Stimulated activated memory B cell treated with anti-CD40 and anti-IgM and Interleukin-4, amounts not matched to agents 10 μg/mL and 1 μg/mL and 100 μg/mL, for 72 hours (primary cell): Measurements from ENCODE around the gene EXOC2.
A peak's percentile ranks its signal among the peaks of the same experiment; 100 is the strongest.

Source experiments
- ATAC-seq: fragments of 150-1000 bp; cut with Tn5 transposase; 2 replicates; pipeline ENCODE4 v1.10.0; 2021
- H3K27ac Mint-ChIP-seq: one replicate; pipeline ENCODE4 v1.8.0; 2022; ENCODE audit warnings: mild to moderate bottlenecking, mixed read lengths
- H3K27me3 Mint-ChIP-seq: one replicate; pipeline ENCODE4 v1.8.0; 2022; ENCODE audit warnings: mixed read lengths
- H3K36me3 Mint-ChIP-seq: one replicate; pipeline ENCODE4 v1.8.0; 2022; ENCODE audit warnings: mixed read lengths
- H3K4me1 Mint-ChIP-seq: one replicate; pipeline ENCODE4 v1.8.0; 2022; ENCODE audit warnings: mixed read lengths
- H3K4me3 Mint-ChIP-seq: one replicate; pipeline ENCODE4 v1.8.0; 2022; ENCODE audit warnings: mild to moderate bottlenecking, moderate library complexity, mixed read lengths
- H3K9me3 Mint-ChIP-seq: one replicate; pipeline ENCODE4 v1.8.0; 2022; ENCODE audit warnings: mixed read lengths

Gene EXOC2, protein sequence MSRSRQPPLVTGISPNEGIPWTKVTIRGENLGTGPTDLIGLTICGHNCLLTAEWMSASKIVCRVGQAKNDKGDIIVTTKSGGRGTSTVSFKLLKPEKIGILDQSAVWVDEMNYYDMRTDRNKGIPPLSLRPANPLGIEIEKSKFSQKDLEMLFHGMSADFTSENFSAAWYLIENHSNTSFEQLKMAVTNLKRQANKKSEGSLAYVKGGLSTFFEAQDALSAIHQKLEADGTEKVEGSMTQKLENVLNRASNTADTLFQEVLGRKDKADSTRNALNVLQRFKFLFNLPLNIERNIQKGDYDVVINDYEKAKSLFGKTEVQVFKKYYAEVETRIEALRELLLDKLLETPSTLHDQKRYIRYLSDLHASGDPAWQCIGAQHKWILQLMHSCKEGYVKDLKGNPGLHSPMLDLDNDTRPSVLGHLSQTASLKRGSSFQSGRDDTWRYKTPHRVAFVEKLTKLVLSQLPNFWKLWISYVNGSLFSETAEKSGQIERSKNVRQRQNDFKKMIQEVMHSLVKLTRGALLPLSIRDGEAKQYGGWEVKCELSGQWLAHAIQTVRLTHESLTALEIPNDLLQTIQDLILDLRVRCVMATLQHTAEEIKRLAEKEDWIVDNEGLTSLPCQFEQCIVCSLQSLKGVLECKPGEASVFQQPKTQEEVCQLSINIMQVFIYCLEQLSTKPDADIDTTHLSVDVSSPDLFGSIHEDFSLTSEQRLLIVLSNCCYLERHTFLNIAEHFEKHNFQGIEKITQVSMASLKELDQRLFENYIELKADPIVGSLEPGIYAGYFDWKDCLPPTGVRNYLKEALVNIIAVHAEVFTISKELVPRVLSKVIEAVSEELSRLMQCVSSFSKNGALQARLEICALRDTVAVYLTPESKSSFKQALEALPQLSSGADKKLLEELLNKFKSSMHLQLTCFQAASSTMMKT

DNA sequence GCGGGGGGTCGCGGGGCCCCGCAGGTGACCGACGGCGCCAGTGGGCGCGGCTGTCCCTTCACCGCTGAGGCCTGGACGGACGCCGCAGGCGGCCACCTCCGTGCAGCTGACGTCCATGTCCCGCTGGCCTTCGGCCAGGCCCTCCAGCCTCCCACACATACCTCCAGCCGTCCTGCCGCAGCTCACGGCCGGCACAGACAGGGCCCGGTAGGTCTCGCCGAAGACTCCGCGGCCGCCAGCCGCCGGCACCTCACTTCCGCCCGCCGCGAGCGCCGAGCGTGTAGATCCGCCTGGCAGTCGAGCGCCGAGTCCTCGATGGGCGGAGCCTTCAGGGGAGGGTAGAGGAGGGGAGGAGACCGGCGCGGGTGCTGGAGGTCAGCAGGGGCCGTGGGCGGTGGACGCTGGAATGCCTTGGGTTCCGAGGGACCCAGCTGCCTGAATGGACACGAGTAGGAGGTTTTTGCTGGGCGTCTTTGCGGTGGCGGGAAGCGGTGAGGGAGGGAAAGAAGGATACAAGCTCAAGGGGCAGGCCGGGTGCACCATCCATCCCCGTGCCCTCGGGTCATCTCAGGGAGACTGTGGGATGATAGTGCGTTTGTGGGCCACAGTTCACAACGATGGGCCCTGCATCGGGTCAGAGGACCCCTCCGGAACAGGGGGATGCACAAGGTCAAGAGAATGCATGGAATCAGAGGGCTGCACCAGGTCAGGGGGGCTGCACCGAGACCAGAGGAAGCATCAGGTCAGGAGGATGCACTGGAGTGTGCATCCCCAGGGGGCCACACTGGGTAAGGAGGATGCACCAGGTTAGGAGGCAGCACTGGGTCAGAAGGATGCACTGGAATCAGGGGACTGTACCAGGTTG, at the start of gene EXOC2:
Gene EXOC2 (minus strand): TSS at position 282 of the 865 bp plus-strand sequence. CDS start 55,321 bp downstream, outside the sequence.
- Mint-ChIP-seq H3K9me3 (no peaks in the 10 kb centered on the region), H3K36me3 (no peaks in the 10 kb centered on the region), H3K4me1 (peaks cover 45% of the 10 kb centered on the region), H3K27me3 (no peaks in the 10 kb centered on the region), H3K27ac (peak within 1 kb of the TSS; percentile 85), H3K4me3 (peak within 1 kb of the TSS; percentile 91)
- peak; percentile 92 for ATAC-seq

DNA sequence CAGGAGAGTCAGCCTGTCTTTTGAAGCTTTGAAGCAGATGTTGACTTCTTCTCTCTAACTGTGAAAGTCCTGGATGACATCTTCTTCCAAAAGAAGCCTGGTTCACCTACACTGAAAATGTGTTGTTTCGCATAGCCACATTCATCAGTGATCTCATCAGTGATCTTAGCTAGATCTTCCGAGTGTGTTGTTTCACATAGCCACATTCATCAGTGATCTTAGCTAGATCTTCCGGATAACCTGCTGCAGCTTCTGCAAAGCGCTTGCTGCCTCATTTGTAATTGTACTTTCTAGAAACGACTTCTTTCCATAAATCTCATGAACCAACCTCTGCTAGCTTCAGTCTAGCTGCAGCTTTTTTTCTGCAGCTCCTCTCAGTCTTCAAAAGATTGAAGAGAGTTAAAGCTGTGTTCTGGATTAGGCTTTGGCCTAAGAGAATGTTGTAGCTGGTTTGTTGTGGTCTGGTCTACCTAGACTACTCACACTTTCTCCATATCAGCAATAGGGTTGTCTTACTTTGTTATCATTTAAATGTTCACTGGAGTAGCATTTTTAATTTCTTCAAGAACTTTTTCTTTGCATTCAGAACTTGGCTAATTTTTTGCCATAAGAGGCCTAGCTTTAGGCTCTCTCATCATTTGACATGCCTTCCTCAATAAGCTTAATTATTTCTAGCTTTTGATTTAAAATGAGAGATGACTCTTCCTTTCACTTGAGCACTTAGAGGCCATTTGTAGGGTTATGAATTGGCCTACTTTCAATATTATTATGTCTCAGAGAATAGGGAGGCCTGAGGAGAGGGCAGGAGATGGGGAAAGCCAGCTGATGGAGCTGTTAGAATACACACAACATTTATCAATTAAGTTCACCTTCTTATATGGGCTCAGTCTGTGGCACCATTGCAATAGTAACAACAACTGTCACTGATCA, 48.7 kb upstream of the EXOC2 start:
- Mint-ChIP-seq H3K27me3 (peaks cover 11% of the 10 kb centered on the region), H3K9me3 (no peaks in the 10 kb centered on the region), H3K36me3 (no peaks in the 10 kb centered on the region), H3K4me1 (no peaks in the 10 kb centered on the region), H3K4me3 (no peak overlapping the region), H3K27ac (no peak overlapping the region)
- no peak for ATAC-seq

DNA sequence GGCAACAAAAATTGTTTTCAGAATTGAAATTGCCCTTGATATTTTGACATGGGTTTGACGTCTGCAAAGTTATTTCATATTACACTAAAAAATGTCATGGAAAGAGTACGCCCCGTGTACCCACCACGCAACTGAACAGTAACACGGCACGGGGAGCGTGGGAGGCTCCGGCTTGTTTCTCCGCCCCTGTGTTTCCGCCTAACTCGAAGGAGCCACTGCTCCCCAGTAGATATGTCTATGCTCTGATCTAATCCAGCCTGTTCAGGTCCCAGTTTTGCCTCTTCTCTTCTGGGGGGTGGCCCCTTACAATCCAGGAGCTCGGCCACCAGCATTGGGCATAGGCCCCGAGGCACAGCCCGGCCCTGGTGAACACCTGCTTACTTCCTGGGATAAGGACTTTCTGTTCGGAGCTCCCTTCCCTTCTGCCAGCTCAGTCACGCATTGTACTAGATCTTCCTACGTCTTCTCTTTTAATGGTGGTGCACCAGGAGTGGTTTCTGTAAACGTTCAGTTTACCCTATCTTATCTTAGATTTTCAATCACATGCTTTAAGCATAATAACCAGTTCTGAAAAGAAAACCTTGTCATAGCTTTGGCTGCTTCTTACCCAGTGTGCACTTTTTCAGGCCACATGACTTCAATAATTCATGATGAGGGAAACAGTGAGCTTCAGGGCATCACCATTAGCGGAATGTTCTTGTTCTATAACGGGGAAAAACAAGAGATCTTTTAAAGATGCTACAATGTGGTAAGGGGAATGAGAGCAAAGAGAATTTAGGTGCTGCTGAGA, 43.9 kb upstream of the EXOC2 start:
- no peaks in the 10 kb centered on the region for H3K36me3 Mint-ChIP-seq
- no peaks in the 10 kb centered on the region for H3K9me3 Mint-ChIP-seq
- ATAC-seq, result no peak
- H3K27me3 Mint-ChIP-seq, result peaks cover 24% of the 10 kb centered on the region
- no peak overlapping the region for H3K4me3 Mint-ChIP-seq
- H3K4me1 Mint-ChIP-seq, result no peaks in the 10 kb centered on the region
- no peak overlapping the region for H3K27ac Mint-ChIP-seq

DNA sequence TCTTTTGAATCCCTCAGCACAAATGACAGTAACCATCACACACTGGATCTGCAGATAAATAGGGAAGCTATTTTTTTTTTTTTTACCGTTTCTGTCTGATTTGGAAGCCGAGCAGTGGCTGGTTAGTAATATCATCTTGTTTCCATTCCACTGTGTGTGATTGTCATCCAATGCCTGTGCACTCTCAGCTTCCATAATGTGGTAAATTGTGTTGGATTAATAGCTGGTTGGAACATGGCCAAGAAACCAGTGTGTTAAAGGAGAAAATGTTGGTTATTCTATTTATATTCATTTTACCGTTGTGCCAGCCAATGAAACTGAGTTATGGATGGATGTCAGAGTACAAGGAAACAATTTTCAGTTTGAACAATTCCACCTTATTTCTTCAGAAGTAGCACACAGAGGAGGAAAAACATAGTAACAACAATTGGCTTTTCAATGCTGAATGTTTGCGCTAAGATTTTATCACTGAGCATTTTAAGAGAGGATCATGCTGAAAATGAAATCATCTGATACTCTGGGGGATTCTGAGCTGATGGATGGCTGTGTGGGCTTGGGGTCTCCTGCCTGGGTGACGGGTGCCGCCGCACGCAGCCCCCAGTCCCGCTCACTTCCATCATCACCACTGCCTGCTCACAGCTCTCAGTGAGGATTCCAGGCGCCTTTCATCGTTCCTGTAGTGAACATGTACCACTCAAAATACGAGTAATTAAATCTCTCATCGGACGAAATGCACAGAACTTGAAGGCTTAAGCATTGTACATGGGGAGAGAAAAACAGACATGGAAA, 40.7 kb upstream of the EXOC2 start:
- Mint-ChIP-seq H3K9me3 (no peaks in the 10 kb centered on the region), H3K4me3 (no peak overlapping the region), H3K36me3 (no peaks in the 10 kb centered on the region), H3K4me1 (no peaks in the 10 kb centered on the region), H3K27me3 (peaks cover 15% of the 10 kb centered on the region), H3K27ac (no peak overlapping the region)
- ATAC-seq, result no peak

DNA sequence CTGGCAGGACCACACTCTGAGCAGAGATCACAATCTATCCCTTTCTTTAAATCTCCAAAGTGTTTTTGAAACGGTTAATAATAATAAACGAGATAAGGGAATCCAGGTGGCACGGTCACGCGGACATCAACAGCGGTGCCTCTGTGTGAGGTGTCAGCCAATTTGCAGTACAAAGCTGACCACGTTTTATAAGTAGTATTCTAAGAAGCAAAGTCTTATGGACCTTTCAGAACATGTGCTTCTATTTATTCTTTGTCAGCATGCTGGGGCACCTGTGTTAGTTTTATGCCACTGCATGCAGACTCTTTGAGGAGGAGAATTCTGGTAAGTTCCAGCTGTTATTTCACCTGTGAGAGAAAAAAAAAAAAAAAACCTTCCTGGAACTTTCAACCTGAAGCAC, 39.0 kb upstream of the EXOC2 start:
- Mint-ChIP-seq H3K9me3 (no peaks in the 10 kb centered on the region), H3K4me1 (no peaks in the 10 kb centered on the region), H3K4me3 (no peak overlapping the region), H3K27me3 (peaks cover 21% of the 10 kb centered on the region), H3K36me3 (no peaks in the 10 kb centered on the region), H3K27ac (no peak overlapping the region)
- ATAC-seq, result no peak

DNA sequence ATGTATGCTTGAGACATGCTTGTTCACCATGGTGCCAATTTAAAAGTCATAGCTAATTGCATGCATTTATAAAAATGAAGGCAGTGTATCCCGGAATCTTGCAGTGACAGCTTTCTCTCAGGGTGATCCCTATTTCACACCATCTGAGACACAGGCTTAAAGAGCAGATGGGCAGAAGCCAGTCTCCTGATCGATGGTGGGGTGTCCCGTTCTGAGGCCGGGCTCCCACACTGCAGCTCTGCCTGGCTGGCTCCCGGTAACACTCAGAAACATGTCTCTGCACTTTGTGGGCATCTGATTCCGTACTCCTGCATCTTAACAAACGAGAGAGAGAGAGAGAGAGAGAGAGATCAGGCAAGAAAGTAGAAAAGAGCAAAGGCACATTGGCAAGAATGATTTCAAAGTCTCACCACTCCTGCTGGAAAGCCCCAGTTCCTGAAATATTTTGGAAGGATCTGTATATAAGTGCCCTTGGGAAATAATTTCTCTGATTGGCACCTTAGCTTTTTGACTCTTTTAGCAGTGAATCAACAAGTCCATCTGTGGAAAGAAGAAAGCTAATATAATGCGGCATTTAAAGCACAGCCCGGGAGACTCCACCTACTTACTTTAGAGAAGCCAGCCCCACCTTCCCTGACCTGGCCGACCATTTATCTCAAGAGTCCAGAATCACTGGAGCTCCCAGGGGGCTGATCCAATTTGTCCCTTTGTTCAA, 36.8 kb upstream of the EXOC2 start:
- Mint-ChIP-seq H3K36me3 (no peaks in the 10 kb centered on the region), H3K27ac (no peak overlapping the region), H3K27me3 (peaks cover 41% of the 10 kb centered on the region), H3K9me3 (peaks cover 2% of the 10 kb centered on the region), H3K4me3 (no peak overlapping the region), H3K4me1 (no peaks in the 10 kb centered on the region)
- ATAC-seq, result no peak

DNA sequence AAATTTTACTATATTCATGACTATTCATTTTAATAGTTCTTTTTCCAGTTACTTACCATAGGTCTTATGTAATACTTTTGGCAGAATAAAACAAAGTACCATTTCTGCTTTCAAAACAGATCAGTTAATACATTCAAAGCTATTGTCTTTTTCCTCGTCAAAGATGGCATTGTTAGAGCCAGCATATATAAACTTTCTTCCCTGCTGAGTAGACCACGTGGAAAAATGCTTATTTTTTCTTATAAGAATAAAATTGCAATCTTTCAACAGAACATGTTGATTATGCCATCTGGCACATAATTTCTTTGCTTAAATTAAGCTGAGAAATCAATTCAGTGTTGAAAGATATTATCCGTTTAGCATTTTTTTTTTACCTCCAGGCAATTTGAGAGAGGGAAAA, 34.9 kb upstream of the EXOC2 start:
- peaks cover 30% of the 10 kb centered on the region for H3K27me3 Mint-ChIP-seq
- no peak overlapping the region for H3K4me3 Mint-ChIP-seq
- H3K36me3 Mint-ChIP-seq, result no peaks in the 10 kb centered on the region
- peaks cover under 1% of the 10 kb centered on the region for H3K4me1 Mint-ChIP-seq
- H3K9me3 Mint-ChIP-seq, result peaks cover 2% of the 10 kb centered on the region
- no peak overlapping the region for H3K27ac Mint-ChIP-seq
- no peak for ATAC-seq

DNA sequence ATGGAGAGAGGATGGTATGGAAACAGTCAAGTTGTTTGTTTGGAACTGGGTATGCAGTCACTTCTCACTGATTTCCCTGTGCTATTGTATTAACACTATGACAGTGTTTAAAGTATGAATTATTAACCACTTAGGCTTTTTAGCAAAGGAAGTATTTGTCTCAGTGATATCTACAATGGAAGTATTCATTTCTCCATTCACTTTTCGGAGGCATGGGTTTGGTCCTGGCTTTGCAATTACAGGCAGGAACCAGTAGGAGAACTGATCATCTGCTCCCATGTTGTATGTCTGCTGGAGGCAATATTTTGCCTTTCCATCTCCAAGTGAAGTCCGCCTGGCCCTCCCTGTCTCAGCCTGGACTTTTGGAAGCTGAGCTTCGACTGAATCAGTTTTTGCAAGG, 30.6 kb upstream of the EXOC2 start:
- no peak overlapping the region for H3K27ac Mint-ChIP-seq
- no peak for ATAC-seq
- peaks cover 2% of the 10 kb centered on the region for H3K9me3 Mint-ChIP-seq
- H3K4me3 Mint-ChIP-seq, result no peak overlapping the region
- no peaks in the 10 kb centered on the region for H3K36me3 Mint-ChIP-seq
- H3K27me3 Mint-ChIP-seq, result peaks cover 30% of the 10 kb centered on the region
- peaks cover 6% of the 10 kb centered on the region for H3K4me1 Mint-ChIP-seq

DNA sequence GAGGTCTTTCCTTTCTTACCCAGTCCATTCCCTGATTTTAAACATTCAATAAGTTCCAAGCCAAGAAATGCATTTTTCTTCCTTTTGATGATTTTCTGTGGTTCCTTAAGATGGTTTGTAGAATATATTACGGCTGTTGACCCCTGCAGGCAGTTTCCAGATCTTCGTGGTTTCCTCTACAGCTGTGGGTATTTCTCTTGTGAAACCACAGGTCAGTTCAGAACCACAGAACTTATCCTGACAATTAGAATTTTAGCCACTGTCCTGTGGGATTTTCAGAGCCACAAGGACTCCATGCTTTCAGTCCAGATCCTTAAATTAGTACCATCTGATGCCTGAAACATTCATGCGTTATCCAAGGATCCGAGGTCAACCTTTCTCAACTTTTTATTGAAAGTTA, 29.7 kb upstream of the EXOC2 start:
- no peak overlapping the region for H3K4me3 Mint-ChIP-seq
- no peak for ATAC-seq
- no peak overlapping the region for H3K27ac Mint-ChIP-seq
- peaks cover 6% of the 10 kb centered on the region for H3K4me1 Mint-ChIP-seq
- peaks cover 2% of the 10 kb centered on the region for H3K9me3 Mint-ChIP-seq
- H3K27me3 Mint-ChIP-seq, result peaks cover 28% of the 10 kb centered on the region
- no peaks in the 10 kb centered on the region for H3K36me3 Mint-ChIP-seq

DNA sequence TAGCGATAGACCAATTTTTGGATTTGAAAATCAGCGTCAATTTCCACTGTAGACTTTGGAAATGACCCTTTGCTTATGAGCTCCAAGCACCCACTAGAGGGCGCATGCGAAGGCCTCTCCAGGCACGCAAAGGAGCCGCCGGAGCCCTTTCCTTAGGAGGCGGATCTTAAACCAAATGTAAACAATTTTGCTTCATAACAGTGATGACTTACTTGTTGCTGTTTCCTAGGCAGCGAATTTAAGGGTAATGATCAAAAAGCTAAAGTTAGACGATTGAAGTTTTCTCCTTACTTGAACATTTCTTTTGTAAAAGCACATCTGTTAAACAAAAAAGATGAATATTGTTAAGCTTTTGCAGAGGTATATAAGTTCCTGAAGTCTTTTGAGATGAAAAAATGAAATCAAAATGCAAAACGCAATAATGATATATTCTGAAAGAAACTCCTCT, 29.2 kb upstream of the EXOC2 start:
- H3K36me3 Mint-ChIP-seq, result peaks cover 5% of the 10 kb centered on the region
- H3K4me1 Mint-ChIP-seq, result peaks cover 6% of the 10 kb centered on the region
- no peak overlapping the region for H3K27ac Mint-ChIP-seq
- peaks cover 25% of the 10 kb centered on the region for H3K27me3 Mint-ChIP-seq
- peaks cover 2% of the 10 kb centered on the region for H3K9me3 Mint-ChIP-seq
- no peak overlapping the region for H3K4me3 Mint-ChIP-seq
- peak; percentile 56 for ATAC-seq

DNA sequence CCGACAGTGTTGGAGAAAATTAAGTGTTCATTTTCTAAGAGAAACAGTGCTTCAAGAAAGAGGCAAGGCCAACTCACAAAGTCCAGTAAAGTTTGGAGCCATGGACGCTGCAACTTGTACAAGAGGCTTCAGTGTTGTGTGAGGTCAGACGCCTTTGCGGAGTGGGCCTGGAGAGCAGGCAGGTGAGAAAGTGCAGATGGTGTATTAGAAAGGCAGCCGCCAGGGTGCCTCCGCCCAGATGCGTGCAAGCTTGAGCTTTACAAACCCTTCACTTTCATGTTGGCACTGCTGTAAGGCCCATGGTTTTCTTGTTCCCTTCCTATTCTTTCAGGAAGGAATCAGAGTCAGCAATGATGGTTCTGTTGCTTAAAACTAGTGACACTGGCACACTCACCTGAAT, 25.4 kb upstream of the EXOC2 start:
- Mint-ChIP-seq H3K36me3 (peaks cover 9% of the 10 kb centered on the region), H3K4me3 (no peak overlapping the region), H3K27me3 (peaks cover 8% of the 10 kb centered on the region), H3K4me1 (peaks cover 6% of the 10 kb centered on the region), H3K27ac (no peak overlapping the region), H3K9me3 (peaks cover 3% of the 10 kb centered on the region)
- no peak for ATAC-seq

DNA sequence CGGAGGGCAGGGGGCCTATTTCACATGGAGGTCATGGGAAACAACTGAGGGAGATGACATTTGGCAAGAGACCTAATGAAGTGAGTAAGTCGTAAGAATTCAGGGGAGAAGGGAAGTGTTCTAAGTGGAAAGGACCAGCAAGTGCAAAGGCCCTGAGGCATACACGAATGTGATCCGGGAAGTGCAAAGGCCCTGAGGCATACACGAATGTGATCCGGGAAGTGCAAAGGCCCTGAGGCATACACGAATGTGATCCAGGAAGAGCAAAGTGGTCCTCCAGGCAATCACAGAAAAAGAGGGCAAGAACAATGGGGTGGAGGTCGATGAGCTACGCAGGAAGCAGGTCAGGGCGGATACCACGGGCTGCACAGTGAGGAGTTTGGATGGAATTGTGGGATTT, 24.2 kb upstream of the EXOC2 start:
- Mint-ChIP-seq H3K4me3 (no peak overlapping the region), H3K36me3 (peaks cover 9% of the 10 kb centered on the region), H3K27me3 (peaks cover 8% of the 10 kb centered on the region), H3K4me1 (no peaks in the 10 kb centered on the region), H3K27ac (no peak overlapping the region), H3K9me3 (peaks cover 3% of the 10 kb centered on the region)
- ATAC-seq, result no peak
